Tibial artery (tissue), 4 donors: ENCODE measurements around the gene WASF1.
A peak's percentile ranks its signal among the peaks of the same experiment; 100 is the strongest.

Source experiments
- DNase-seq, 2 donors: peaks; one replicate each; pipeline ENCODE4 v3.0.0-alpha.2; 2019
- H3K27ac ChIP-seq, 2 donors: fragments of 200-600 bp; sonication (generic) in 1 of 2; 1 replicate in 1 of 2; 2 replicates in 1 of 2; pipeline ENCODE4 v1.5.1; 2018 to 2019; ENCODE audit warnings: mild to moderate bottlenecking in 1 of 2
- H3K27me3 ChIP-seq, 2 donors: fragments of 200-600 bp; sonication (generic) in 1 of 2; one replicate each; pipeline versions ENCODE4 v1.5.1 to v1.6.0; 2016 to 2019
- H3K36me3 ChIP-seq, 3 donors: fragments of 200-600 bp; sonication (generic) in 2 of 3; one replicate each; pipeline ENCODE4 v1.5.1; 2016 to 2019; ENCODE audit warnings: mild to moderate bottlenecking in 2 of 3
- H3K4me1 ChIP-seq, 4 donors: fragments of 200-600 bp; sonication (generic) in 2 of 4; 1 replicate in 3 of 4; 2 replicates in 1 of 4; pipeline ENCODE4 v1.5.1; 2016 to 2019
- H3K4me3 ChIP-seq, 2 donors: fragments of 200-600 bp; sonication (generic) in 1 of 2; 1 replicate in 1 of 2; 2 replicates in 1 of 2; pipeline ENCODE4 v1.5.1; 2018 to 2019; ENCODE audit warnings: mild to moderate bottlenecking in 2 of 2
- H3K9me3 ChIP-seq, 3 donors: fragments of 200-600 bp; sonication (generic) in 1 of 3; one replicate each; pipeline ENCODE4 v1.5.1; 2016 to 2019
- CTCF ChIP-seq, 2 experiments: fragments of 200-600 bp in 1 of 2; fragments of 450-650 bp in 1 of 2; IDR thresholded peaks; one replicate each; pipeline ENCODE4 v1.5.1; 2017 to 2019; ENCODE audit warnings: antibody characterized with exemption in 2 of 2, mild to moderate bottlenecking in 1 of 2, moderate library complexity in 1 of 2
- intact Hi-C: fragments of 100-400 bp; cut with DNase I; formaldehyde crosslinking; loops from one replicate; pipeline ENCODE4 v1.15.0; 2023; ENCODE audit warnings: low total_unique reads

Gene WASF1

DNA sequence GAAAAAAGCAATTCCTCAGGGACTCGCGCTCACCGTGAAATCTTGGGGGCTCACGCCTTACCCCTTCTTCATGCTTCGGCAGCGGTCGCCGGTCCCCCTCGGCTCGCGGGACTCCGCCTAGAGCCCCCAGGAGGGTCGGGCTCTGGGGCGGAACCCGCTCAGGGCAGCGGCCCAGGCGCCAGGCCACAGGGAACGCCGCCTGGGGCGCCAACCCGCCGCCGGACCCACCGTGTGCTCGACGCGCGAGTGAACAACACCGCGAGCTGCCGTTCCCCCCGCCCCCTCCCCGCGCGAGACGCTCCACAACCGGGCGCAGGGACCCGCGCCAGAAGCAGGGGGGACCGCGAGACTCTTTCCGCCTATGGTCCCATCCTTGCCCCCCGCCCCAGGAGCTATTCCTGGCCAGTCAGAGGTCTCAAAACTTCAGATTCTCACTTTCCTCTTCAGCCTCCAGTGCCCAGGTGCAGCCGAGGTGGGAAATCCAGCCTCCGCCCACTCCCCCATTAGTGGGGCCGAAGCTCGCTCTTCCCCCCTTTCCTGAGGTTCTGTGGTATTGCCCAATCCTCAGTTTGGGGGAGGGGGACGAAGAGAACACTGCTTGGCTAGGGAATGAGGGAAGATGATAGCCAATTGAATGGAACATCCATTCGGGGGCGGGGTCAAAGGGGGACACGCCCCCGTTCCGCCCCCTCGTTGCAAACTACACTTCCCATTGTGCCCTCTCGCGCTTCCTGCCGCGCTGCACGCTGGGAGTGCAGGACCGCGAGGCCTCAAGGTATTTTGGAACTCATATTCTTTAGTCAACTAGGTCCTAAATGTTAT lies at the start of gene WASF1:
Gene WASF1, minus strand, starts transcription at position 265 of the 822 bp plus-strand sequence. CDS start 52,069 bp downstream, outside the sequence.
- peak within 1 kb of the TSS; percentile 66 to 71 for H3K4me3 ChIP-seq
- intact Hi-C loops: loop anchor here (2.0 to 5.0 kb wide), 2 partner anchors 211 to 693 kb away; partner anchors contain the start of gene AMD1
- TF ChIP-seq CTCF (IDR thresholded peaks at IDR 0.05): peak in 1 of 2 experiments; percentile 24
- no peaks in the 10 kb centered on the region for H3K27me3 ChIP-seq
- peak within 1 kb of the TSS; percentile 75 to 85 for H3K27ac ChIP-seq
- no peaks in the 10 kb centered on the region for H3K36me3 ChIP-seq
- H3K9me3 ChIP-seq: no peaks in the 10 kb centered on the region
- DNase-seq: peak; percentile 95 to 96
- H3K4me1 ChIP-seq: peaks cover 0 to 38% (median 32%) of the 10 kb centered on the region in 4 donors

DNA sequence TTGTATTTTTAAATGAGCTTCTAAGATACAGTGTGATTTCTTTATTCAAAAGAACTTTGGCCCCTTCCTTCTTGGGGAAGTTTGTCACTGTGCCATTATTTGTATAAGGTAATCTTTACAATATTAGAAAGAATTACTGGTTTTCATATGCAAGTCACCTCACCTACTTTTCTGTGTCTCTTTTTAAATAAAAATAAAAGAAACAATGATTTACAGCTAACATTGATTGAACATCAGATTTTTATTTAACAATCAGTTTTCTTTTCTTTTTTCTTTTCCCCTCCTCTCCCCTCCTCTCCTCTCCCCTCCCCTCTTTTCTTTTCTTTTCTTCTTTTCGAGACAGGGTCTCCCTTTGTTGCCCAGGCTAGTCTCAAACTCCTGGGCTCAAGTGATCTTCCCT lies 46.8 kb upstream of the WASF1 start:
- no peak for DNase-seq
- intact Hi-C loops: no loop called here
- Histone ChIP-seq H3K36me3 (peaks cover 22 to 56% (median 52%) of the 10 kb centered on the region in 3 donors), H3K27me3 (no peaks in the 10 kb centered on the region), H3K9me3 (no peaks in the 10 kb centered on the region), H3K27ac (no peak overlapping the region), H3K4me3 (no peak overlapping the region), H3K4me1 (no peaks in the 10 kb centered on the region)
- no peak for TF ChIP-seq CTCF (IDR thresholded peaks at IDR 0.05)

GRCh38 chr6:110221738-110222137 lies 42.3 kb upstream of the WASF1 start:
- TF ChIP-seq CTCF (IDR thresholded peaks at IDR 0.05): no peak
- no peaks in the 10 kb centered on the region for H3K27me3 ChIP-seq
- H3K9me3 ChIP-seq: no peaks in the 10 kb centered on the region
- intact Hi-C loops: no loop called here
- H3K4me1 ChIP-seq: no peaks in the 10 kb centered on the region
- H3K36me3 ChIP-seq: peaks cover 46 to 72% (median 62%) of the 10 kb centered on the region in 3 donors
- H3K4me3 ChIP-seq: no peak overlapping the region
- DNase-seq: no peak
- no peak overlapping the region for H3K27ac ChIP-seq

DNA sequence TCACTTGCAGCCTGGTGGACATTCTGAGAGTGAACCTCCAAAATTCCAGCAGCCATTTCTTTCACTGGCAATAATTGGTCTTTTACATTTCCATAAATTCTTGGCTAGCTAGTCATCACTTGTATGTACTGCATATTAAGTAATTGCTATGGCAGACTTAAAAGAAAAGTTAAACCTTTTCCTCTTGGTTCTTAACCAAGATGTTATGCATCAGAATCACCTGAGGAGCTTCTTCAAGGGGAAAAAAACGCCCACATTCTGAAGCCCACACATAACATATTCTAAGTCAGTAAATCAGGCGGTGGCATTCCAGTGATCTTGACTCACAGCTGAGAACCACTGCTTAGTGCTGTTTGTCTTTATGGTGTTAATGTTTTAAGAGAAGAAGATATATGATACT lies 37.8 kb upstream of the WASF1 start:
- Histone ChIP-seq H3K27me3 (no peaks in the 10 kb centered on the region), H3K36me3 (peaks cover 67 to 89% (median 72%) of the 10 kb centered on the region in 3 donors), H3K4me1 (no peaks in the 10 kb centered on the region), H3K4me3 (no peak overlapping the region), H3K9me3 (no peaks in the 10 kb centered on the region), H3K27ac (no peak overlapping the region)
- intact Hi-C loops: no loop called here
- DNase-seq: no peak
- TF ChIP-seq CTCF (IDR thresholded peaks at IDR 0.05): no peak

DNA sequence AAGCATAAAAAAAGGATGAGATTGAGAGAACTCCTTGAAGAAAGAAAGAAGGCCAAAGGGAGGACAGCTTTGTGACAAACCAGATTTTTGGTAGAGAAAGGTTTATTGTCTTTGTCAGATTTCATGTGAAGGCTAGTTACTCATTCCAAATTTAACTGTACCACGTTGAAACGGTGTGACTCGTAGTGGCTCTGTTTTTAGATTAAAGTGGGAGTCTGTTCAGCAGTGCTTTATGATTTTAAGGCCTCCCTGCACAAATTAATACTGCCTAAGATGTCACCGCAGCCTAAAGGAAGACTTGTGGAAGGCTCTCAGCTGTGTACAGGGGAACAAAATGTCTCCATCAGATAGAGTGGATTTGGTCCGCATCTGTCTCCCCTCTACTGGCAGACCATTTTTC lies 36.7 kb upstream of the WASF1 start:
- Histone ChIP-seq H3K27ac (no peak overlapping the region), H3K27me3 (no peaks in the 10 kb centered on the region), H3K4me1 (no peaks in the 10 kb centered on the region), H3K36me3 (peaks cover 70 to 88% (median 80%) of the 10 kb centered on the region in 3 donors), H3K4me3 (no peak overlapping the region), H3K9me3 (no peaks in the 10 kb centered on the region)
- no peak for DNase-seq
- no peak for TF ChIP-seq CTCF (IDR thresholded peaks at IDR 0.05)
- intact Hi-C loops: no loop called here
